Activated CD4-positive, alpha-beta T cell treated with anti-CD3 and anti-CD28 coated beads for 48 hours (primary cell): ENCODE data around the gene THADA.
A peak's percentile ranks its signal among the peaks of the same experiment; 100 is the strongest.
"Not testable (repeated sequence)": the region's sequence is repeated elsewhere in the genome, so short reads cannot be mapped to it uniquely, and the experiment has no call there.

Experiments
- DNase-seq: peaks from one replicate; pipeline ENCODE4 v3.0.0-alpha.2; 2020

Gene THADA

GRCh38 chr2:43293744-43294695, 301.8 kb downstream of the THADA start:
- DNase-seq = peak; percentile 49

- DNase-seq = no peak
Observed at GRCh38 chr2:43292851-43293743, 302.7 kb downstream of the THADA start.

- no peak for DNase-seq
Observed at GRCh38 chr2:43292297-43292696, 303.5 kb downstream of the THADA start.

- no peak for DNase-seq
Observed at GRCh38 chr2:43289331-43289730, 306.5 kb downstream of the THADA start.

- no peak for DNase-seq
Observed at GRCh38 chr2:43288417-43289305, 307.2 kb downstream of the THADA start.

- no peak for DNase-seq
Observed at GRCh38 chr2:43285987-43286386, 309.9 kb downstream of the THADA start.

GRCh38 chr2:43284967-43285366, 310.9 kb downstream of the THADA start:
- no peak for DNase-seq

GRCh38 chr2:43284347-43284746, 311.5 kb downstream of the THADA start:
- not testable (repeated sequence) for DNase-seq

GRCh38 chr2:43280994-43281393, 314.8 kb downstream of the THADA start:
- no peak for DNase-seq

- DNase-seq = no peak
Observed at GRCh38 chr2:43279317-43279840, 316.5 kb downstream of the THADA start.

GRCh38 chr2:43278564-43279220, 317.1 kb downstream of the THADA start:
- no peak for DNase-seq

- DNase-seq = no peak
Observed at GRCh38 chr2:43276962-43277391, 318.9 kb downstream of the THADA start.

- DNase-seq = no peak
Observed at GRCh38 chr2:43276266-43276941, 319.4 kb downstream of the THADA start.

- no peak for DNase-seq
Observed at GRCh38 chr2:43274721-43275120, 321.1 kb downstream of the THADA start.

- DNase-seq = no peak
Observed at GRCh38 chr2:43274055-43274454, 321.8 kb downstream of the THADA start.

- DNase-seq = peak; percentile 13
Observed at GRCh38 chr2:43273529-43273928, 322.3 kb downstream of the THADA start.

- no peak for DNase-seq
Observed at GRCh38 chr2:43270930-43271615, 324.8 kb downstream of the THADA start.

GRCh38 chr2:43270461-43270860, 325.4 kb downstream of the THADA start:
- no peak for DNase-seq

GRCh38 chr2:43269706-43270105, 326.1 kb downstream of the THADA start:
- peak; percentile 13 for DNase-seq

- no peak for DNase-seq
Observed at GRCh38 chr2:43269074-43269572, 326.7 kb downstream of the THADA start.
